Measurements from ENCODE around the gene MIPOL1.

Gene MIPOL1

GRCh38 chr14:37600880-37601741, 403.4 kb downstream of the MIPOL1 start:
- DNase-seq = no peak

- no peak for DNase-seq
These were observed 404.1 kb downstream of the MIPOL1 start for GRCh38 chr14:37601865-37602264.

Data from 8988T (cell line).